GM21367 (cell line): ENCODE measurements around the gene CACNA2D1.

Source experiments
- ATAC-seq: cut with Tn5 transposase; IDR thresholded peaks from one replicate; pipeline ENCODE4 v1.9.1; 2021; ENCODE audit not compliant: unreplicated experiment

CACNA2D1 gene

GRCh38 chr7:82010416-82010815 is 433.2 kb downstream of the CACNA2D1 start:
- ATAC-seq = no peak

GRCh38 chr7:82007315-82007714 is 436.3 kb downstream of the CACNA2D1 start:
- ATAC-seq = no peak

GRCh38 chr7:82005056-82005455 is 438.5 kb downstream of the CACNA2D1 start:
- no peak for ATAC-seq

- no peak for ATAC-seq
These were observed 450.4 kb downstream of the CACNA2D1 start for GRCh38 chr7:81993186-81993585.

- ATAC-seq = no peak
These were observed 453.2 kb downstream of the CACNA2D1 start for GRCh38 chr7:81990395-81990794.

GRCh38 chr7:81986723-81987470 is 456.7 kb downstream of the CACNA2D1 start:
- no peak for ATAC-seq

GRCh38 chr7:81983406-81983805 is 460.2 kb downstream of the CACNA2D1 start:
- ATAC-seq = no peak

GRCh38 chr7:81973117-81973516 is 470.5 kb downstream of the CACNA2D1 start:
- no peak for ATAC-seq

GRCh38 chr7:81960026-81960425 is 483.6 kb downstream of the CACNA2D1 start:
- ATAC-seq = no peak

- no peak for ATAC-seq
These were observed 486.1 kb downstream of the CACNA2D1 start for GRCh38 chr7:81957517-81957916.

GRCh38 chr7:81956520-81956919 is 487.1 kb downstream of the CACNA2D1 start:
- peak; percentile 79 for ATAC-seq

- ATAC-seq = no peak
These were observed 494.3 kb downstream of the CACNA2D1 start for GRCh38 chr7:81949306-81949705.

- ATAC-seq = no peak
These were observed 499.5 kb downstream of the CACNA2D1 start for GRCh38 chr7:81944058-81944457.

- no peak for ATAC-seq
These were observed 506.5 kb downstream of the CACNA2D1 start for GRCh38 chr7:81937091-81937490.

GRCh38 chr7:81934596-81935301 is 508.8 kb downstream of the CACNA2D1 start:
- no peak for ATAC-seq

GRCh38 chr7:81932936-81933335 is 510.6 kb downstream of the CACNA2D1 start:
- no peak for ATAC-seq

GRCh38 chr7:81929386-81929785 is 514.2 kb downstream of the CACNA2D1 start:
- ATAC-seq = no peak

- ATAC-seq = no peak
These were observed 517.4 kb downstream of the CACNA2D1 start for GRCh38 chr7:81926154-81926553.

GRCh38 chr7:81925530-81925929 is 518.0 kb downstream of the CACNA2D1 start:
- ATAC-seq = peak; percentile 64

GRCh38 chr7:81924494-81924893 is 519.1 kb downstream of the CACNA2D1 start:
- no peak for ATAC-seq

GRCh38 chr7:81919494-81919893 is 524.1 kb downstream of the CACNA2D1 start:
- ATAC-seq = no peak

GRCh38 chr7:81908220-81908619 is 535.4 kb downstream of the CACNA2D1 start:
- no peak for ATAC-seq
